Upper lobe of left lung (tissue), 4 donors: ENCODE data around the gene FOXD2.

Source experiments
- EP300 ChIP-seq, 4 donors: sonication (generic); formaldehyde crosslinking; IDR thresholded peaks; one replicate each; pipeline ENCODE4 v1.5.1; 2017; ENCODE audit warnings: antibody characterized with exemption in 4 of 4, control low read depth in 2 of 4
- POLR2A ChIP-seq, 4 donors: fragments of 450-650 bp; IDR thresholded peaks; one replicate each; pipeline ENCODE4 v1.5.1; 2016 to 2017; ENCODE audit warnings: antibody characterized with exemption in 4 of 4, mild to moderate bottlenecking in 2 of 4
- TF ChIP-seq, protein P1 (sequence below), 6 experiments: fragments of 450-650 bp in 4 of 6; fragments of 200-600 bp in 2 of 6; sonication (generic) in 2 of 6; IDR thresholded peaks; one replicate each; pipeline ENCODE4 v1.5.1; 2016 to 2019; ENCODE audit warnings: antibody characterized with exemption in 6 of 6

- TF ChIP-seq, protein P1, sequence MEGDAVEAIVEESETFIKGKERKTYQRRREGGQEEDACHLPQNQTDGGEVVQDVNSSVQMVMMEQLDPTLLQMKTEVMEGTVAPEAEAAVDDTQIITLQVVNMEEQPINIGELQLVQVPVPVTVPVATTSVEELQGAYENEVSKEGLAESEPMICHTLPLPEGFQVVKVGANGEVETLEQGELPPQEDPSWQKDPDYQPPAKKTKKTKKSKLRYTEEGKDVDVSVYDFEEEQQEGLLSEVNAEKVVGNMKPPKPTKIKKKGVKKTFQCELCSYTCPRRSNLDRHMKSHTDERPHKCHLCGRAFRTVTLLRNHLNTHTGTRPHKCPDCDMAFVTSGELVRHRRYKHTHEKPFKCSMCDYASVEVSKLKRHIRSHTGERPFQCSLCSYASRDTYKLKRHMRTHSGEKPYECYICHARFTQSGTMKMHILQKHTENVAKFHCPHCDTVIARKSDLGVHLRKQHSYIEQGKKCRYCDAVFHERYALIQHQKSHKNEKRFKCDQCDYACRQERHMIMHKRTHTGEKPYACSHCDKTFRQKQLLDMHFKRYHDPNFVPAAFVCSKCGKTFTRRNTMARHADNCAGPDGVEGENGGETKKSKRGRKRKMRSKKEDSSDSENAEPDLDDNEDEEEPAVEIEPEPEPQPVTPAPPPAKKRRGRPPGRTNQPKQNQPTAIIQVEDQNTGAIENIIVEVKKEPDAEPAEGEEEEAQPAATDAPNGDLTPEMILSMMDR (IDR thresholded peaks at IDR 0.05), result no peak
- TF ChIP-seq EP300 (IDR thresholded peaks at IDR 0.05), result no peak
- no peak for TF ChIP-seq POLR2A (IDR thresholded peaks at IDR 0.05)
Measured at GRCh38 chr1:47399846-47400155, 38.0 kb upstream of the FOXD2 start.
